ENCODE measurements around the gene C14orf180. TPM values are rescaled to one million over a fixed set of nuclear protein-coding genes. Genes with fewer than 3 reads are reported as not detected.

Gene C14orf180
- total and polyA plus RNA-seq, 12 donors = 0.26 to 17.8 (median 5.6) TPM

GRCh38 chr14:104545942-104546501 is 33.5 kb upstream of the C14orf180 start:
- Histone ChIP-seq H3K9me3 (replicated peaks in 1 of 3) (no peaks in the 10 kb centered on the region), H3K4me1 (replicated peaks in 1 of 2) (no peaks in the 10 kb centered on the region), H3K27me3 (peaks cover 12% of the 10 kb centered on the region), H3K27ac (no peak overlapping the region), H3K4me3 (no peak overlapping the region), H3K36me3 (replicated peaks in 1 of 2) (no peaks in the 10 kb centered on the region)
- WGBS, 4 donors = 24 to 48% (median 32%) methylated on average over 9 to 24 of the region's 24 CpGs
- intact Hi-C loops (cut with DNase I) = no loop called here
- TF ChIP-seq CTCF (IDR thresholded peaks at IDR 0.05) = no peak
- no peak for TF ChIP-seq POLR2A (IDR thresholded peaks at IDR 0.05)
- peak in 3 of 7 donors; percentile 9 to 28 (median 11) for DNase-seq

GRCh38 chr14:104546591-104547309 is 32.8 kb upstream of the C14orf180 start:
- H3K36me3 ChIP-seq (replicated peaks in 1 of 2) = no peaks in the 10 kb centered on the region
- no peak overlapping the region for H3K27ac ChIP-seq
- H3K4me3 ChIP-seq = no peak overlapping the region
- no peaks in the 10 kb centered on the region for H3K4me1 ChIP-seq (replicated peaks in 1 of 2)
- intact Hi-C loops (cut with DNase I) = no loop called here
- peak in 1 of 7 donors; percentile 3 for DNase-seq
- H3K9me3 ChIP-seq (replicated peaks in 1 of 3) = no peaks in the 10 kb centered on the region
- TF ChIP-seq POLR2A (IDR thresholded peaks at IDR 0.05) (no peak), CTCF (IDR thresholded peaks at IDR 0.05) (no peak)
- peaks cover 12% of the 10 kb centered on the region for H3K27me3 ChIP-seq
- 81 to 87% (median 83%) methylated on average over 6 to 19 of the region's 19 CpGs for WGBS, 4 donors

GRCh38 chr14:104547310-104547997 is 32.1 kb upstream of the C14orf180 start:
- TF ChIP-seq POLR2A (IDR thresholded peaks at IDR 0.05) = no peak
- no peak for TF ChIP-seq CTCF (IDR thresholded peaks at IDR 0.05)
- intact Hi-C loops (cut with DNase I) = no loop called here
- 82 to 91% (median 88%) methylated on average over 9 to 18 of the region's 18 CpGs for WGBS, 4 donors
- Histone ChIP-seq H3K4me3 (no peak overlapping the region), H3K9me3 (replicated peaks in 1 of 3) (no peaks in the 10 kb centered on the region), H3K4me1 (replicated peaks in 1 of 2) (no peaks in the 10 kb centered on the region), H3K27ac (no peak overlapping the region), H3K36me3 (replicated peaks in 1 of 2) (no peaks in the 10 kb centered on the region), H3K27me3 (peaks cover 8% of the 10 kb centered on the region)
- peak in 2 of 7 donors; percentile 6 to 20 for DNase-seq

GRCh38 chr14:104547998-104548700 is 31.4 kb upstream of the C14orf180 start:
- 82 to 86% (median 84%) methylated on average over 5 to 14 of the region's 14 CpGs for WGBS, 4 donors
- intact Hi-C loops (cut with DNase I) = no loop called here
- peaks cover 8% of the 10 kb centered on the region for H3K27me3 ChIP-seq

More at GRCh38 chr14:104547998-104548700, 31.4 kb upstream of the C14orf180 start:
- Histone ChIP-seq H3K27ac (no peak overlapping the region), H3K9me3 (replicated peaks in 1 of 3) (no peaks in the 10 kb centered on the region), H3K36me3 (replicated peaks in 1 of 2) (no peaks in the 10 kb centered on the region), H3K4me3 (no peak overlapping the region), H3K4me1 (replicated peaks in 1 of 2) (no peaks in the 10 kb centered on the region)
- DNase-seq = peak in 2 of 7 donors; percentile 3 to 31
- TF ChIP-seq POLR2A (IDR thresholded peaks at IDR 0.05) (no peak), CTCF (IDR thresholded peaks at IDR 0.05) (no peak)

All from adrenal gland (tissue), 12 donors.